ENCODE results near the gene IKBKG.
"Not testable (repeated sequence)": the region's sequence is repeated elsewhere in the genome, so short reads cannot be mapped to it uniquely, and the experiment has no call there.

IKBKG gene, protein sequence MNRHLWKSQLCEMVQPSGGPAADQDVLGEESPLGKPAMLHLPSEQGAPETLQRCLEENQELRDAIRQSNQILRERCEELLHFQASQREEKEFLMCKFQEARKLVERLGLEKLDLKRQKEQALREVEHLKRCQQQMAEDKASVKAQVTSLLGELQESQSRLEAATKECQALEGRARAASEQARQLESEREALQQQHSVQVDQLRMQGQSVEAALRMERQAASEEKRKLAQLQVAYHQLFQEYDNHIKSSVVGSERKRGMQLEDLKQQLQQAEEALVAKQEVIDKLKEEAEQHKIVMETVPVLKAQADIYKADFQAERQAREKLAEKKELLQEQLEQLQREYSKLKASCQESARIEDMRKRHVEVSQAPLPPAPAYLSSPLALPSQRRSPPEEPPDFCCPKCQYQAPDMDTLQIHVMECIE

DNA sequence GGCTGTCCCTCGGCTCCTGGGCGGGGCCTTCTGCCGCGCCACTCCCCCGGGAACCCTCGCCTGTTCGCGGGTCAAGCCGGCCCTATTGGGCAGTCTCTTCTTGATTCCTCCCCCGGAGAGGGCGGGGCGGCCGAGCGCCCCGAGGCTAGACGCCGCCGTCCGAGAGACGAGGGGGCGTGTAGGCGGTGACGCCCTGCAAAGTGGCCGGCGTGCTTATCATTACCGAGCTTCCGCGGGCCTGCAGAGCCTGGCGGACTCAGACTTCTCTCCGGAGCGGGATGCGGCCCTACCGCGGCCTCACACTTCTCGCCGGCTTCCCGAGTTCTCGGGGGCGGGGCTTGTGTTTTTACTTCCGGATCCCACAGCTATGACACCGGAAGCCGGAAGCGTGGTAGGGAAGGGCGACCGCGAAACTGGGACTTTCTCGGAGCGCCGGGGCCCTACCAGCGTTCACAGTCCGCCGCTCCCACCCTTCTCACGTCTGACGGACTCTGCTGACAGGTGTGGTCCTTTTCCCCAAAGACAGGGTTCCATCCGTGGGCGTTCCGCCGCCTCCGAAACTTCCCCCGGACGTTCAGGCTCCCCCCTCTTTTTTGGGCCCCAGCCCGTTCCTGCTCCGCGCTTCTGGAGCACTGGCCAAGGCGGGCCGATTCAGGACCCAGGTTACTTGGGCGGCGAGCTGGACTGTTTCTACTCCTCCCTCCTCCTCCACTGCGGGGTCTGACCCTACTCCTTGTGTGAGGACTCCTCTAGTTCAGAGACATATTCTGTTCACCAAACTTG, at the start of gene IKBKG:
IKBKG (plus strand) TSS at position 376 of the 783 bp plus-strand sequence. CDS start 4,383 bp downstream, outside the sequence.
- peak; percentile 89 for DNase-seq

- DNase-seq = not testable (repeated sequence)
Observed at GRCh38 chrX:154501423-154501822, 46.0 kb upstream of the IKBKG start.

- DNase-seq = no peak
Observed at GRCh38 chrX:154502098-154502497, 45.3 kb upstream of the IKBKG start.

DNA sequence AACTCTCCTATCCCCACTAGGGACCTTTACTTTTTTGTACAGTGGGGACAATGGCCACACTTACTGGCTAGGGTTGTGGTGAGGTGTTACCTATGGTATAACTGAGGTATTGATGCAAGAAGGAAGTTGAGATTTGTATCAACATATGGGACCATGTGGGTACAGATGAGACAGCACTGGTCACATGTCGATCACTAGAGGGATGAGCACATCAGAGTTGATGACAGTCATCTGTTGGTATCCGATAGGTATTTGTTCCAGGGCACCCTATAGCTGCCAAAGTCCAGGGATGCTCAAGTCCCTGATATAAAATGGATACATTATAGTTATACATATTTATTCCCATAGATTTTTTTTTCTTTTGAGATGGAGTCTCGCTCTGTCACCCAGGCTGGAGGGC, 44.4 kb upstream of the IKBKG start:
- no peak for DNase-seq

DNA sequence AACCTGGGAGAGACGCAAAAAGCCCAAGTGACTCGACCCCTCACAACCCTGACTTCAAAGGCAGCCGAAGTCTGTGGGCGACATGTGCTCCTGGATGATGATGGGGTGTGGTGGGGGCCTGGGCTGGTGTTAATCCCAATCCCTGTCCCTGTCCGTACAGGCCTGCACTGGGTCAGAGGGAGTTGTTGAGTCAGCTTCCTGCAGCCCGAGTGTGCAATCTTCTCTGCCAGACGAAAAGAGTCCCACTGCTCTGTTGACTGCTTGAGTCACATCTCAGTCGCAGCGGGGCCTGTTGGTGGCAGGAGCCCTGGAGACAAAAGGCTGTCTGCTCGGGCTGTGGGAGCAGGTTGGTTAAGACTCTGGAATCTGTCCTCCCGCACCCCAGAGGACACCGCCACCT, 41.7 kb upstream of the IKBKG start:
- DNase-seq = peak; percentile 25

DNA sequence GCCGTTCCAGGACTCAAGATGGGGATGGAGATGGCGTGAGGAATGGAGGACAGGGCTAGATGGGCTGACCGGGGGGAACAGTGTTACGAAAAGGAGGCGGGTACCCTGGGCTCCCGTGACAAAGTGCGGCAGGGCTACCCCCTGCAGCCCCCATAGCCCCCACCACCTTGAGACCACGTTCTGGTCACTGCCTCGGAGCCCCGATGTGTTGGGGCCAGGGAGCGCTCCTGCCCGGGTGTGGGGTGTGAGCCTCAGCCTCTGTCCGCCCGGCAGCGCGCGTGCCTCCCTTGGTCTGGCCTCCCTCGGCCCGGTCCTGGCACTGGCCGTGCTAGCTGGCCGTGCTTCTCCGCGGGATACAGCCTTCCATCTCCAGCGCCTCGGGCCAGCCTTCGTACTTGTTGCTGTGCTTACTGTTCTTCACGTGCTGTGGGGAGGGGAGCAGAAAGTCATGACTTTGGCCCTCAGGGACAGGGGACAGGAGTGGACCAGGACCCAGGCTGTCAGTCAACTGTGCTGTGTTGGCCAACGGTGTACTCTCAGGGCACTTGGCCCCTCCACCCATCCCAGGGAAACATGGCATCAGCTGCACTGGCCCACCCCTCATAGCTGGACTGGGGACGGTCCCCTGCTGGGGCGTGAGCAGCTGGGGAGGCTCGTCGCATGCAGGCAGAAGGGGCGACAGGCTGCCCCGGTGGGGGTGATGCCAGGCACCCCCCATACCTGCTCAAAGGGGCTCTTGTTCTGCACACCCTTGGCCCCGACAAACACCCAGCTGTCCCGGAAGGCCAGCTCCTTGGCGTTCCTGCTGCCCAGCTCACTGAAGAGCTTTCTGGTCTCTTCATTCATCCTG, 40.7 kb upstream of the IKBKG start:
- no peak for DNase-seq

- no peak for DNase-seq
Observed at GRCh38 chrX:154507673-154508383, 39.6 kb upstream of the IKBKG start.

DNA sequence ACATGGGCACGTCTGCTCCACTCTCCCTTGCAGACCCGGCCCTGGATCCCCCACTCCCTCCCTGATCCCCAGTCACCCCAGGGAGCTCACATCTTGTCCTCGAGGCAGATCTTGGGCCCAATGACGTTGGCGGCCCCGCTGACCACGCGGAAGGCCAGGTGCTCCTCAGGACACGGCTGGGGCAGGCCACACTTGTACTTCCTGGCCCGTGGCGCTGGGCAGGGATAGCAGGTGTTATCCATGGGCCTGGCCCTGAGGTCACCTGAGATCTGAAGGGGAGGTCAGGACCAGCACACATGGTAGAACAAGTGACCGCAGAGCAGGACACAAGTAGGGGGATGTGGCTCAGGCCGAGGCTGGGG, 39.1 kb upstream of the IKBKG start:
- no peak for DNase-seq

- no peak for DNase-seq
Observed at GRCh38 chrX:154509455-154509854, 38.0 kb upstream of the IKBKG start.

DNA sequence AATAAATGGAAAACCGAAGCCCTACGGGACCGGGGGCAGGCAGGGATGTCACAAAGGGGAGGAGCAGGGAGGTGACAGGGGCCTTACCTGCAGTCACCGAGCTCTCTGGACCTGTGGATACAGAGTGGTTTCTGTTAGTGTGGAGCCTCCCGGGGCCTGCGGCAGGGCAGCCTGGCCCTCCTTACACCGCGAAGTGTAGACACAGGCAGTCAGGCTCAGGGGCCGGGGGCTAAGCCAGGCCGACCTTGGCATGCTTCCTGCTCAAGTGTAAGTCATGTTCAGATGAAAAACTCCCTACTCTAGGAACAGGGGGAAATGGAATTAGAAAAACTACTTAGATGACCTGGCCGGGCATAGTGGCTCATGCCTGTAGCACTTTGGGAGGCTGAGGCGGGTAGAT, 35.7 kb upstream of the IKBKG start:
- DNase-seq = no peak

DNA sequence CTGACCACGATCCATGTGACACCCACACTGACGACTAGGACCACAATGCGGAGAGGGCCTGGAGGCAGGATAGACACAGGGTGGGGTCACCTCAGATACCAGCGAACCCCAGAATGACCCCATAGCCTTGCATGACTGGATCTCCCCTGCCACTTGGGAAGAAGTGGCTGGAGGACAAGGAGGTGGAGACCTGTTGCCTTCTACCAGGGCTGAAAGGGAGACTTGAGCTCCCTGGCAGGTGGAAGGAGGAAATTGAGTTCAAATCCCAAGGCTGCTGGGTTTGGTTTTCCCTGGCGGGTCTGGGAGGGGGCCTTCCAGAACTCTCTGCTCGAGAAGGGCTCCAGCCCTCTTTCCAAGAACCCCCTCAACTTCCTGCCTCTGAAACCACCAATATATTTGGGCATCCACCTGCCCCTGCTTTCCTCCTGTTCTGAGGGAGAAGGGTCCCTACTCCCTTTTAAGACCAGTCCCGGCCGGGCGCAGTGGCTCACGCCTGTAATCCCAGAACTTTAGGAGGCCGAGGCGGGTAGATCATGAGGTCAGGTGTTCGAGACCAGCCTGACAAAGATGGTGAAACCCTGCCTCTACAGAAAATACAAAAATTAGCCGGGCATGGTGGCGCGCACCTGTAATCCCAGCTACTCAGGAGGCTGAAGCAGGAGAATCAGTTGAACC, 34.4 kb upstream of the IKBKG start:
- DNase-seq = no peak

GRCh38 chrX:154513716-154514115, 33.7 kb upstream of the IKBKG start:
- DNase-seq = no peak

GRCh38 chrX:154515090-154515965, 32.1 kb upstream of the IKBKG start:
- no peak for DNase-seq

DNA sequence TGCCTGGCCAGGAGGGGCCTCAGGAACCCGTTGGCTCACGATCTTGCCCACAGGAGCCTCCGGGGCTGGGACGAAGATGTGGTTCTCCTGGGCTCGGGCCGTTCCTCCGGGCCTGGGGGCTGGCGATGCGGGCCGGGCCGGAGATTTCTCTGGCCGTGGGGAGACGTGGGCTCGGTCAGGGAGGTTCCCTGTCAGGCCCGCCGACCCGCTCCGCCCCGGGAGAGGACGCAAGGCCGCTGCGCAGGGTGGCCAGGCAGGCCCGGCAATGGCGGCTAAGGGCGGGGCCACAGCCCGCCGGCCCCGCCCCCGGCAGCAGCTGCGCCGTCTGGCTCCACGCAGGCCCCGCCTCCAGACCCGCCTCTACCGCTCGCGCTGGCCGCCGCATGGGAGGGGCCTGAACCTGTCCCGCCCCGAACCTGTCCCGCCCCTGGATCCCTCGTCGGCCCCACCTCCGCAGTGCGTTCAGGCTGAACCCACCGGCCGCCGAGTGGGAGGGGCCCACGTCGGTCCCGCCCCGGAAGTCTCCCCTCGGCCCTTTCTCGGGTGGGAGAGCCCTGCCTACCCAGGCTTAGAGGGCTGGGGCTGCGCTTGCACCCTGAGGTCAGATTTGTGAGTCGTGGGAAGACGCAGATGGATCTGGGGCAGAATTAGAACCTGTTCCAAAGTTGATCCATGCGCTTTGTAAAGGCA, 31.3 kb upstream of the IKBKG start, which contains the start of gene FAM3A:
FAM3A (minus strand) TSS at position 267 of the 690 bp plus-strand sequence. CDS start 460 bp downstream, outside the sequence.
- peak; percentile 87 for DNase-seq

- DNase-seq = peak; percentile 14
Observed at GRCh38 chrX:154516656-154517100, 30.7 kb upstream of the IKBKG start.

GRCh38 chrX:154517101-154517781, 30.2 kb upstream of the IKBKG start:
- no peak for DNase-seq

DNA sequence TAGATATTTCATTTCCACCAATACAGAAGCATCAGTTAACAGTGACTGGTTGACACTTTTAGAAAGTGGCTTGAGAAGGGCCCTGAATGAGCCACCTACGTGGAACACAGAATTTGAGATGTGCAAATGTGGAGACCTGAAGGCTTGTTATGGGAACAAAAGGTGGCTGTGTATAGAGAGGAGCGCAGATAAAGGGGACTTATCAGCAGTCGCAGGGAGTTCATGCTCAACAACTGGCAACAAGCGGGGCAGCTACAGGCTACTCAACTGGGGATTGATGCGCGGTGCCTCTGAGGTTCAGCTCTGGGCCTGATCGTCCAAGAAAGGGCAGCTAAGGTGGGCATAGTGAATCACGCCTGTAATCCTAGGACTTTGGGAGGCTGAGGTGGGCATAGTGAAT, 28.0 kb upstream of the IKBKG start:
- DNase-seq = no peak

GRCh38 chrX:154525606-154526490, 21.6 kb upstream of the IKBKG start:
- no peak for DNase-seq
